ENCODE data around the gene MRPL9.

- TF ChIP-seq CTCF (IDR thresholded peaks at IDR 0.05; ENCODE audit: low read length), result no peak
- TF ChIP-seq EZH2 (optimal IDR thresholded peaks at IDR 0.05; ENCODE audit: low read depth, low read length), result no peak
- no peak for TF ChIP-seq EZH2phosphoT487 (IDR thresholded peaks at IDR 0.05; ENCODE audit: low read length)
Measured at GRCh38 chr1:151713874-151714273, 49.4 kb downstream of the MRPL9 start.
